Lung (tissue), 12 donors: ENCODE data around the gene KDM2B. TPM values are rescaled to one million over a fixed set of nuclear protein-coding genes. Genes with fewer than 3 reads are reported as not detected.

Experiments
- ATAC-seq: fragments of 200-7000 bp; cut with Tn5 transposase; one replicate; pipeline ENCODE4 v1.9.1; 2020; ENCODE audit warnings: moderate number of reproducible peaks; ENCODE audit not compliant: insufficient read depth, low FRiP score
- DNase-seq, 3 donors: peaks; one replicate each; pipeline ENCODE4 v3.0.0-alpha.2; 2013 to 2017
- H3K27ac ChIP-seq, 2 donors: one replicate each; pipeline ENCODE4 v1.5.1; 2013; ENCODE audit warnings: mild to moderate bottlenecking in 2 of 2, moderate library complexity in 2 of 2, control low read depth in 1 of 2, inconsistent platforms in 1 of 2, low read depth in 1 of 2, low read length in 1 of 2
- H3K27me3 ChIP-seq, 3 donors: one replicate each; pipeline ENCODE4 v1.5.1; 2013; ENCODE audit warnings: low read length in 2 of 3; ENCODE audit not compliant: control insufficient read depth in 3 of 3, insufficient read depth in 3 of 3
- H3K36me3 ChIP-seq, 4 donors: one replicate each; pipeline ENCODE4 v1.5.1; 2013; ENCODE audit warnings: low read length in 4 of 4, mild to moderate bottlenecking in 1 of 4, moderate library complexity in 1 of 4; ENCODE audit not compliant: control insufficient read depth in 4 of 4, insufficient read depth in 4 of 4
- H3K4me1 ChIP-seq, 5 donors: one replicate each; pipeline ENCODE4 v1.5.1; 2013; ENCODE audit warnings: low read length in 5 of 5, mild to moderate bottlenecking in 2 of 5, moderate library complexity in 1 of 5; ENCODE audit not compliant: control insufficient read depth in 5 of 5, insufficient read depth in 5 of 5
- H3K4me3 ChIP-seq: one replicate; pipeline ENCODE4 v1.5.1; 2013; ENCODE audit warnings: mild to moderate bottlenecking, control low read depth, moderate library complexity
- H3K9ac ChIP-seq, 2 donors: one replicate each; pipeline ENCODE4 v1.5.1; 2013; ENCODE audit warnings: low read length in 2 of 2, control low read depth in 1 of 2; ENCODE audit not compliant: insufficient read depth in 1 of 2
- H3K9me3 ChIP-seq, 4 donors: one replicate each; pipeline ENCODE4 v1.5.1; 2013; ENCODE audit warnings: low read length in 3 of 4, mild to moderate bottlenecking in 1 of 4, moderate library complexity in 1 of 4; ENCODE audit not compliant: control insufficient read depth in 4 of 4, insufficient read depth in 3 of 4
- CTCF ChIP-seq: IDR thresholded peaks from 2 replicates; pipeline ENCODE4 v1.5.1; 2012; ENCODE audit warnings: mild to moderate bottlenecking; ENCODE audit errors: control extremely low read depth, extremely low read depth
- WGBS, 2 donors: extraction: QIAGEN DNeasy Blood & Tissue Kit; methylation state at CpG; one replicate each; pipeline ENCODE4 v1.1.7; 2013; 5-methylcytosine and 5-hydroxymethylcytosine counted together
- polyA plus RNA-seq, 2 donors: library from polyadenylated mRNA; stranded (reverse); fragments of 200-250 nt; gene quantifications; one replicate each; pipeline ENCODE4 v1.2.1, GENCODE V29; 2013
- total RNA-seq, 2 donors: library from RNA; depleted of rRNA in 1 of 2; stranded (reverse); fragments of >200 nt in 1 of 2; gene quantifications; one replicate each; pipeline ENCODE4 v1.2.1, GENCODE V29; 2014 to 2021
- donor health status: control.
- donor health status: control.
- donor health status: Bipolar disorder and iron deficiency.
- donor health status: healthy.
- donor health status: DM: yes; HTN: yes; CAD: no.

KDM2B gene
- total and polyA plus RNA-seq, 4 donors: 13.8 to 44.5 (median 24.6) TPM

DNA sequence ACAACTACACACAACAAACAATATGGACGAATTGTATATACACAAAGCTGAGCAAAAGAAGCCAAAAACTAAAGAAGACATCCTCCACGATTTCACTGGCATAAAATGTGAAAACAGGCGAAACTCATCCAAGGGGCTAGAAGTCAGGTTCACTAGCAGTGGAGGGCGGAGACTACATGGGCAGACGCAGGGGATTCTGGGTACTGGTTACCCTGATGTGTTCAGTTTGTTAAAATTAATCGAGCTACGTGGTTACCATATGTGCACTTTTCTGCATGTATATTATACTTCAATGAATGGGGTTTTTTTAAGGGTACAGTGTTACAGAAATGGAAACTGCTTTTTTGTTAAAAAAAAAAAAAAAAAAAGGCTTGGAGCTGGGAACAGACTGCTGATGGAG lies 12.3 kb downstream of the KDM2B start:
- H3K36me3 ChIP-seq: peaks cover 0 to 5% (median 1%) of the 10 kb centered on the region in 4 donors
- ATAC-seq (no peak), DNase-seq (no peak)
- no peaks in the 10 kb centered on the region for H3K27me3 ChIP-seq
- 83 to 85% methylated on average over 7 of the region's 7 CpGs for whole genome bisulfite sequencing, 2 donors
- no peak for TF ChIP-seq CTCF
- no peaks in the 10 kb centered on the region for H3K9me3 ChIP-seq
- no peak overlapping the region for H3K4me3 ChIP-seq
- peaks cover 0 to 11% (median 0%) of the 10 kb centered on the region in 5 donors for H3K4me1 ChIP-seq
- no peak overlapping the region for H3K27ac ChIP-seq
- no peak overlapping the region for H3K9ac ChIP-seq

DNA sequence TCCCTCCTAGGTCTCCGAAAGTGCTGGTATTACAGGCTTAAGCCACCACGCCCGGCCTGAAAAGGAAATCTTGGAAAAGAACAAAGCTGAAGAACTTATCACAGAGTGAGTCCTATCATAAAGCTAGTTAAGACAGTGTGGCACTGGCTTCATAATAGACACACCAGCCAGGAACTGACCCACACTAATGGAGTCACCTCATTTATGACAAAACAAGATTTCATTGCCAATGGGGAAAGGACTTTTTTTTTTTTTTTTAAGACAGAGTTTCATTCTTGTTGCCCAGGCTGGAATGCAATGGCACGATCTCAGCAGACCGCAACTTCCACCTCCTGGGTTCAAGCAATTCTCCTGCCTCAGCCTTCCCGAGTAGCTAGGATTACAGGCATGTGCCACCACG lies 15.7 kb downstream of the KDM2B start:
- TF ChIP-seq CTCF: no peak
- H3K4me3 ChIP-seq: no peak overlapping the region
- no peaks in the 10 kb centered on the region for H3K9me3 ChIP-seq
- H3K27ac ChIP-seq: no peak overlapping the region
- no peak overlapping the region for H3K9ac ChIP-seq
- peaks cover 0 to 11% (median 0%) of the 10 kb centered on the region in 5 donors for H3K4me1 ChIP-seq
- DNase-seq (no peak), ATAC-seq (no peak)
- 86% methylated on average over 7 of the region's 7 CpGs for WGBS, 2 donors
- no peaks in the 10 kb centered on the region for H3K36me3 ChIP-seq
- no peaks in the 10 kb centered on the region for H3K27me3 ChIP-seq

GRCh38 chr12:121562488-121562887 lies 18.3 kb downstream of the KDM2B start:
- no peak for TF ChIP-seq CTCF
- Histone ChIP-seq H3K9ac (no peak overlapping the region), H3K36me3 (no peaks in the 10 kb centered on the region), H3K27ac (no peak overlapping the region), H3K4me1 (no peaks in the 10 kb centered on the region), H3K9me3 (no peaks in the 10 kb centered on the region), H3K27me3 (no peaks in the 10 kb centered on the region), H3K4me3 (no peak overlapping the region)
- no peak for DNase-seq
- no peak for ATAC-seq
- 92 to 100% methylated on average over 1 of the region's 1 CpG for WGBS, 2 donors

DNA sequence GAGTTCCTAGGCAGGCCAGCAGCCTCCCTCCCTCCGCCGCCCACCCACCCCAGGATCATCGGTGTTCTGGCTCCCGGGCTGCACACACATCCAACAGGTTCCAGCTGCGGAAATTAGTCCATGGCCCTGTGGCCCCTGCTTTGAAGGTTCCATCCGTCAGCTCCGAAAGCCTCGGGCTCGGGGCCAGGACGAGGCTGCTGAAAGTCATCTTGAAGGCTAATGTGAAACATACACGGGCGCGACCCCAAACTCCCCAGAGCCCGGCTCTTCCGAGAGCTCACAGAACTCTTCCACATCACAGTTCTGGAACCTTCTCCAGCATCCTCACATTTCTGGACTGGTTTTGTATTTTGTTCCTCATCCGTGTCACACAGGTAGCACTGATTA lies 19.8 kb downstream of the KDM2B start:
- peaks cover 0 to 3% (median 0%) of the 10 kb centered on the region in 4 donors for H3K36me3 ChIP-seq
- H3K4me1 ChIP-seq: no peaks in the 10 kb centered on the region
- H3K4me3 ChIP-seq: no peak overlapping the region
- ATAC-seq (no peak), DNase-seq (peak in 1 of 3 donors; percentile 27)
- H3K27ac ChIP-seq: no peak overlapping the region
- no peaks in the 10 kb centered on the region for H3K9me3 ChIP-seq
- no peak overlapping the region for H3K9ac ChIP-seq
- no peak for TF ChIP-seq CTCF
- H3K27me3 ChIP-seq: no peaks in the 10 kb centered on the region
- WGBS, 2 donors: 90 to 93% methylated on average over 16 of the region's 16 CpGs
